OCI-LY3 (cell line): ENCODE results near the gene MACROD2.

ENCODE experiments used
- H2AFZ ChIP-seq: fragments of 200-600, 300-600 bp; shearing (Covaris generic); 2 replicates; pipeline ENCODE4 v1.6.0; 2014; ENCODE audit warnings: antibody characterized with exemption, low read depth, low read length
- H3K27ac ChIP-seq: fragments of 200-600, 300-600 bp; sonication (generic); 2 replicates; pipeline ENCODE4 v1.5.1; 2014; ENCODE audit warnings: mild to moderate bottlenecking, low read length, moderate library complexity, mixed read lengths
- H3K27me3 ChIP-seq: fragments of 200-600, 300-600 bp; sonication (generic); 2 replicates; pipeline ENCODE4 v1.6.1; 2014; ENCODE audit warnings: low read depth, low read length, mixed read lengths
- H3K36me3 ChIP-seq: fragments of 200-600, 300-600 bp; sonication (generic); replicated peaks from 2 replicates; pipeline ENCODE3; 2014; ENCODE audit warnings: low read depth, low read length, mixed read lengths
- H3K4me1 ChIP-seq: fragments of 300-600, 200-600 bp; sonication (generic); 2 replicates; pipeline ENCODE4 v1.6.1; 2014; ENCODE audit warnings: low read length, mixed read lengths
- H3K4me2 ChIP-seq: fragments of 200-600, 300-600 bp; sonication (generic); 2 replicates; pipeline ENCODE4 v1.6.1; 2014; ENCODE audit warnings: low read length, mixed read lengths
- H3K4me3 ChIP-seq: fragments of 300-600, 200-600 bp; sonication (generic); 2 replicates; pipeline ENCODE4 v1.5.1; 2014; ENCODE audit warnings: antibody characterized with exemption, mild to moderate bottlenecking, low read length, moderate library complexity
- H3K79me2 ChIP-seq: fragments of 300-600, 200-600 bp; shearing (Covaris generic); 2 replicates; pipeline ENCODE4 v1.6.1; 2014; ENCODE audit warnings: mild to moderate bottlenecking, low read length, mixed read lengths
- H3K9ac ChIP-seq: fragments of 300-600, 200-600 bp; shearing (Covaris generic); 2 replicates; pipeline ENCODE4 v1.6.0; 2014; ENCODE audit warnings: mild to moderate bottlenecking, low read length, moderate library complexity
- H3K9me3 ChIP-seq: fragments of 200-600, 300-600 bp; shearing (Covaris generic); 2 replicates; pipeline ENCODE4 v1.6.1; 2014; ENCODE audit warnings: low read length, mixed read lengths; ENCODE audit not compliant: insufficient read depth
- H4K20me1 ChIP-seq: fragments of 200-600, 300-600 bp; sonication (generic); 2 replicates; pipeline ENCODE4 v1.6.1; 2016; ENCODE audit warnings: low read length, mixed read lengths; ENCODE audit not compliant: insufficient read depth
- EZH2phosphoT487 ChIP-seq: fragments of 200-600 bp; shearing (Covaris generic); IDR thresholded peaks from 2 replicates; pipeline ENCODE4 v1.6.1; 2018; ENCODE audit warnings: antibody characterized with exemption, mixed run types, low read depth
- TF ChIP-seq, protein P1 (sequence below): fragments of 200-600, 300-600 bp; sonication (generic); IDR thresholded peaks from 2 replicates; pipeline ENCODE4 v1.5.1; 2014; ENCODE audit warnings: antibody characterized with exemption, low read length, low read depth

Gene MACROD2

DNA sequence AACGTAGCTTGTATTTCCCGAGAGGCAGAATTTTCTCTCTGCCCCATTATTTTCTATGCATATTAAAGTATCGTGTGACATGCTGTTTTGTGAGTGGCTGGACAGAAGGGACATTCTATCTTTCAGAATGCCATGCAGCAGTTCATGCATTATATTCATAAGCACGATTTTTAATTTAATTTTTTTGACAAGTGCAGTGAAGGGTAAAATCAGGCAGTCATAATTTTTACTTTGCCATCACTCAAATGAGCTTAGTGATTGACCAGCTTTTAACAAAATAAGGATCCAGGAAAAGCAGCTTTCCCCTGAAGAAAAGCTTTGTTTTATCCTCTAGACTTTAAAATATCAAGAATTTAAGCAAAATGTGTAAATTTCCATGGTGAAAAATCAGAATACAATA lies 1904.7 kb downstream of the MACROD2 start:
- Histone ChIP-seq H3K36me3 (peaks cover 38% of the 10 kb centered on the region), H3K4me3 (no peak overlapping the region), H3K9me3 (no peaks in the 10 kb centered on the region), H3K4me2 (no peak overlapping the region), H3K4me1 (peaks cover 19% of the 10 kb centered on the region), H3K27me3 (no peaks in the 10 kb centered on the region), H2AFZ (no peak overlapping the region), H3K27ac (no peak overlapping the region), H4K20me1 (peaks cover 4% of the 10 kb centered on the region; the same call in 1 of the 2 replicates), H3K79me2 (peaks cover 16% of the 10 kb centered on the region; the same call in 1 of the 2 replicates), H3K9ac (no peak overlapping the region)
- TF ChIP-seq, protein P1, sequence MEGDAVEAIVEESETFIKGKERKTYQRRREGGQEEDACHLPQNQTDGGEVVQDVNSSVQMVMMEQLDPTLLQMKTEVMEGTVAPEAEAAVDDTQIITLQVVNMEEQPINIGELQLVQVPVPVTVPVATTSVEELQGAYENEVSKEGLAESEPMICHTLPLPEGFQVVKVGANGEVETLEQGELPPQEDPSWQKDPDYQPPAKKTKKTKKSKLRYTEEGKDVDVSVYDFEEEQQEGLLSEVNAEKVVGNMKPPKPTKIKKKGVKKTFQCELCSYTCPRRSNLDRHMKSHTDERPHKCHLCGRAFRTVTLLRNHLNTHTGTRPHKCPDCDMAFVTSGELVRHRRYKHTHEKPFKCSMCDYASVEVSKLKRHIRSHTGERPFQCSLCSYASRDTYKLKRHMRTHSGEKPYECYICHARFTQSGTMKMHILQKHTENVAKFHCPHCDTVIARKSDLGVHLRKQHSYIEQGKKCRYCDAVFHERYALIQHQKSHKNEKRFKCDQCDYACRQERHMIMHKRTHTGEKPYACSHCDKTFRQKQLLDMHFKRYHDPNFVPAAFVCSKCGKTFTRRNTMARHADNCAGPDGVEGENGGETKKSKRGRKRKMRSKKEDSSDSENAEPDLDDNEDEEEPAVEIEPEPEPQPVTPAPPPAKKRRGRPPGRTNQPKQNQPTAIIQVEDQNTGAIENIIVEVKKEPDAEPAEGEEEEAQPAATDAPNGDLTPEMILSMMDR: no peak
- TF ChIP-seq EZH2phosphoT487: no peak

DNA sequence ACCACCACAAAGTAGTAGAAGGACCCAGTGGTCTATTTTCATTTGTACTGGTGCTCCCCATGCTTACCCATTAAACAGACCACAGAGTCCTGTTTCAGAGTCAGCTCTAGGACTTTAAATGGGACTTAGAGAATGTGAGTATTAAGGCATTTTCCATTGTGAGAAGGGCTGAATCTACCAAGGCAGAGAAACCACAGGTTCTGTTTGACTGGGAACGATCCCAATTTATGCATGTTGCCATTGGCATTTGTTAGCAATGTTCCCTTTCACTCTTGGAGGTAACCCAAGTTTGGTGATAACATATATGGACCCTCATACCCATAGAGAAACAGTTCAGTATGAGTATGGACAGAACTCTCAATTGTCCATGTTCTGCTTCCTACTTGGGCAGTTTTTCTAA lies 1905.1 kb downstream of the MACROD2 start:
- Histone ChIP-seq H3K27ac (no peak overlapping the region), H3K4me3 (no peak overlapping the region), H2AFZ (no peak overlapping the region), H4K20me1 (peaks cover 9% of the 10 kb centered on the region; the same call in 1 of the 2 replicates), H3K4me1 (peaks cover 18% of the 10 kb centered on the region), H3K9me3 (no peaks in the 10 kb centered on the region), H3K36me3 (peaks cover 33% of the 10 kb centered on the region), H3K27me3 (no peaks in the 10 kb centered on the region), H3K79me2 (peaks cover 16% of the 10 kb centered on the region; the same call in 1 of the 2 replicates), H3K4me2 (no peak overlapping the region), H3K9ac (no peak overlapping the region)
- TF ChIP-seq, protein P1: no peak
- TF ChIP-seq EZH2phosphoT487: no peak

DNA sequence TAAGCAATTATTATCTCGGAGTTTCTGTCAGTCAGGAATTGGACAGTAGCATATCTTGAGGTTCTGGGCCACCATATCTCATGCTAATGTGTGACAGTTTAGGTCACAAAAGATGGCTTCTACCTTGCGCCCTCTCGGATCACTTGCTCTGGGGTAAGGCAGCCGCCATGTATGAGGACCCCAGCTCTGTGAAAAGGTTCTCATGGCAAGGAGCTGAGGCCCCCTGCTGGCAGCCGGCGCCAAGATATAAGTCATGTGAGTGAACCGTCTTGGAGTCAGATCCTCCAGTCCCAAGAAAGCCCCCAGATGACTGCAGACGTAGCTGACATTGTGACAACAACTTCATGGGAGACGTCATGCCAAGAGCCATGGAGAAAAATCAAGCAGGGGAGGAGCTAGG lies 1907.2 kb downstream of the MACROD2 start:
- Histone ChIP-seq H3K4me3 (no peak overlapping the region), H3K27ac (no peak overlapping the region), H2AFZ (no peak overlapping the region), H3K9me3 (no peaks in the 10 kb centered on the region), H3K4me2 (no peak overlapping the region), H3K79me2 (peaks cover 16% of the 10 kb centered on the region; the same call in 1 of the 2 replicates), H3K36me3 (peaks cover 30% of the 10 kb centered on the region), H3K4me1 (no peaks in the 10 kb centered on the region), H3K27me3 (no peaks in the 10 kb centered on the region), H4K20me1 (peaks cover 20% of the 10 kb centered on the region; the same call in 1 of the 2 replicates), H3K9ac (no peak overlapping the region)
- TF ChIP-seq EZH2phosphoT487: no peak
- TF ChIP-seq, protein P1: peak; percentile 80

DNA sequence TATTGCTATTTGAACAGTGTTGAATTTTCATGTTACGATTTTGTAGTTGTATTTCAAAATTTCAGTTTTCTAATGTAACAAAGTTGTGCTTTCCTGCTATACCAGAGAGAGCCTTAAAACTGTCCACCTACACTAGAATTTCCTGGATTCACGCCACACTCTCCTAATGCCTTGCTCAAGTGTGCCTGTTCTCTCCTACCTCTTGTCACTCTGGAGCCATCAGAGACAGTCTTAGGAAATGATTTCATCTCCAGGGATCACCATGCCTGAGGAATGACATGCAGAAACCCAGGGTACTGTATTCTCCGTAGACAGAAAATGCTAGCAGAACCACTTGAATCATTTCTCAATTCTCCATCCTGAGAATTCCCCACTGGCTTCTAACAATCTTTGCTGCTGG lies 1910.3 kb downstream of the MACROD2 start:
- Histone ChIP-seq H3K27ac (no peak overlapping the region), H3K36me3 (peaks cover 52% of the 10 kb centered on the region), H3K79me2 (peaks cover 24% of the 10 kb centered on the region), H3K9me3 (no peaks in the 10 kb centered on the region), H3K9ac (no peak overlapping the region), H3K4me2 (no peak overlapping the region), H2AFZ (no peak overlapping the region), H3K4me1 (no peaks in the 10 kb centered on the region), H3K27me3 (no peaks in the 10 kb centered on the region), H4K20me1 (peaks cover 20% of the 10 kb centered on the region; the same call in 1 of the 2 replicates), H3K4me3 (no peak overlapping the region)
- TF ChIP-seq, protein P1: no peak
- TF ChIP-seq EZH2phosphoT487: no peak
